ENCODE measurements around the gene SLC11A2. TPM values are rescaled to one million over a fixed set of nuclear protein-coding genes. Genes with fewer than 3 reads are reported as not detected.
A peak's percentile ranks its signal among the peaks of the same experiment; 100 is the strongest.

The SLC11A2 gene
- total and polyA plus RNA-seq, 2 of the 4 experiments (the other 2 are of a cell fraction), result 28.0 to 45.3 TPM

DNA sequence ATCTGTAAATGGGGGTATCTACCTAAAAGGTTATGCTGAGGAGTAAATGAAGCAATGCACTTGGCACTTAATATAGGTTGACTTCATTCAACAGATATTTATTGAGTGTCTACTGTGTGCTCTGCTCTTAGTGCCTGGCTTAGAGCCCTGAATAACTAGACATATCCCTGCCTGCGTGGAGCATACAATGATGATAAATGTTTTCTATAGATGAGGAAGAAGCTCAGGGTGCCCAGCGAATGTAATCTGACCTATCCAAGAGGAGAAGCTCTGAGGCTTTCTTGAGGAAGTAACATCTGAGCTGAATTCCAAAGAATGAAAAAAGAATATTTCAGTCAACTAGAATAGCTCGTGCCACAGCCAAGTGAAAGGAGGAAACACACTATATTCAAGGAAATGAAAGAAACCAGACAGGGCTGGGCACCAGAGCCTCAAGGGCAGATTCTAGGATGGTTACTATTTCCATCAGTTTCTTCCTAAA lies 91.8 kb downstream of the SLC11A2 start:
- Histone ChIP-seq H3K27ac (ENCODE audit: insufficient read depth, low read length) (peak overlapping the region; percentile 66), H3K9me1 (ENCODE audit: insufficient read depth, low read length) (peaks cover 6% of the 10 kb centered on the region; the same call in 1 of the 2 replicates), H3K79me1 (ENCODE audit: low read depth in 1 of 2, low read length in 2 of 2) (no peaks in the 10 kb centered on the region), H3K56ac (ENCODE audit: extremely low read depth, insufficient read depth, low read length) (peak overlapping the region; percentile 46; the same call in 1 of the 2 replicates), H2AK5ac (ENCODE audit: low read depth, low read length) (peak overlapping the region; percentile 20; the same call in 1 of the 2 replicates), H3K4me1 (ENCODE audit: control insufficient read depth, insufficient read depth, low read length) (peaks cover 17% of the 10 kb centered on the region), H2BK5ac (ENCODE audit: low read depth, low read length, poor library complexity, severe bottlenecking) (peak overlapping the region; percentile 94), H3K4ac (ENCODE audit: low read depth, low read length) (peak overlapping the region; percentile 87), H4K20me1 (ENCODE audit: insufficient read depth, low read length) (no peaks in the 10 kb centered on the region), H2BK120ac (ENCODE audit: low read depth, low read length) (peak overlapping the region; percentile 82), H4K8ac (ENCODE audit: low read depth in 2 of 2, low read length in 2 of 2) (peak overlapping the region; percentile 32 to 72; a peak in 3 of 4 replicates), H4K5ac (ENCODE audit: low read depth, low read length) (peak overlapping the region; percentile 60), H3K27me3 (ENCODE audit: control insufficient read depth, insufficient read depth, low read length) (no peaks in the 10 kb centered on the region), H2AFZ (replicated peaks; ENCODE audit: low read length, poor library complexity) (no peak overlapping the region), H3K18ac (ENCODE audit: low read depth, low read length) (peak overlapping the region; percentile 89), H2AK9ac (replicated peaks; ENCODE audit: low read depth, low read length, poor library complexity) (no peak overlapping the region), H3K36me3 (ENCODE audit: control insufficient read depth, insufficient read depth, low read length) (0 out of 2 replicates have a peak, but pooled peaks cover 2% of the 10 kb centered on the region), H3K4me2 (ENCODE audit: low read depth, low read length) (peak overlapping the region; percentile 83), H4K91ac (ENCODE audit: insufficient read depth, low read depth, low read length) (peak overlapping the region; percentile 67; the same call in 1 of the 2 replicates), H2BK20ac (ENCODE audit: low read depth, low read length) (peak overlapping the region; percentile 88), H3K14ac (replicated peaks; ENCODE audit: low read depth, low read length) (peak overlapping the region; percentile 66), H3K9me3 (ENCODE audit: control insufficient read depth, insufficient read depth, low read length) (peaks cover 6% of the 10 kb centered on the region; the same call in 1 of the 2 replicates), H3K23ac (ENCODE audit: low read depth, low read length) (peak overlapping the region; percentile 30; the same call in 1 of the 2 replicates), H2BK15ac (ENCODE audit: low read depth, low read length) (peak overlapping the region; percentile 62), H3K4me3 (ENCODE audit: insufficient read depth, low read depth, low read length) (no peak overlapping the region; the same call in 1 of the 2 replicates), H3K9ac (ENCODE audit: low read depth, low read length) (peak overlapping the region; percentile 62; the same call in 1 of the 2 replicates)
- TF ChIP-seq CEBPB (IDR thresholded peaks at IDR 0.05; ENCODE audit: low read depth, low read length) (no peak), FOS (IDR thresholded peaks at IDR 0.05; ENCODE audit: low read depth, low read length) (no peak), POLR2A (IDR thresholded peaks at IDR 0.05; ENCODE audit: low read depth, low read length) (no peak), RFX5 (IDR thresholded peaks at IDR 0.05; ENCODE audit: low read depth, low read length) (no peak), SMC3 (IDR thresholded peaks at IDR 0.05; ENCODE audit: low read depth, low read length) (no peak), BHLHE40 (IDR thresholded peaks at IDR 0.05; ENCODE audit: low read depth, low read length) (no peak), CHD1 (IDR thresholded peaks at IDR 0.05; ENCODE audit: low read depth, low read length) (no peak), MAZ (IDR thresholded peaks at IDR 0.05; ENCODE audit: borderline replicate concordance, low read depth, low read length) (no peak), RCOR1 (IDR thresholded peaks at IDR 0.05; ENCODE audit: insufficient replicate concordance, low read length) (no peak), RAD21 (IDR thresholded peaks at IDR 0.05; ENCODE audit: low read length) (no peak)
- TF ChIP-seq, protein P1, sequence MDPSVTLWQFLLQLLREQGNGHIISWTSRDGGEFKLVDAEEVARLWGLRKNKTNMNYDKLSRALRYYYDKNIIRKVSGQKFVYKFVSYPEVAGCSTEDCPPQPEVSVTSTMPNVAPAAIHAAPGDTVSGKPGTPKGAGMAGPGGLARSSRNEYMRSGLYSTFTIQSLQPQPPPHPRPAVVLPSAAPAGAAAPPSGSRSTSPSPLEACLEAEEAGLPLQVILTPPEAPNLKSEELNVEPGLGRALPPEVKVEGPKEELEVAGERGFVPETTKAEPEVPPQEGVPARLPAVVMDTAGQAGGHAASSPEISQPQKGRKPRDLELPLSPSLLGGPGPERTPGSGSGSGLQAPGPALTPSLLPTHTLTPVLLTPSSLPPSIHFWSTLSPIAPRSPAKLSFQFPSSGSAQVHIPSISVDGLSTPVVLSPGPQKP (IDR thresholded peaks at IDR 0.05; ENCODE audit: borderline replicate concordance, low read depth, low read length), result no peak
- TF ChIP-seq, protein P2, sequence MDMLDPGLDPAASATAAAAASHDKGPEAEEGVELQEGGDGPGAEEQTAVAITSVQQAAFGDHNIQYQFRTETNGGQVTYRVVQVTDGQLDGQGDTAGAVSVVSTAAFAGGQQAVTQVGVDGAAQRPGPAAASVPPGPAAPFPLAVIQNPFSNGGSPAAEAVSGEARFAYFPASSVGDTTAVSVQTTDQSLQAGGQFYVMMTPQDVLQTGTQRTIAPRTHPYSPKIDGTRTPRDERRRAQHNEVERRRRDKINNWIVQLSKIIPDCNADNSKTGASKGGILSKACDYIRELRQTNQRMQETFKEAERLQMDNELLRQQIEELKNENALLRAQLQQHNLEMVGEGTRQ (IDR thresholded peaks at IDR 0.05; ENCODE audit: low read depth, low read length), result no peak
- TF ChIP-seq, protein P3, sequence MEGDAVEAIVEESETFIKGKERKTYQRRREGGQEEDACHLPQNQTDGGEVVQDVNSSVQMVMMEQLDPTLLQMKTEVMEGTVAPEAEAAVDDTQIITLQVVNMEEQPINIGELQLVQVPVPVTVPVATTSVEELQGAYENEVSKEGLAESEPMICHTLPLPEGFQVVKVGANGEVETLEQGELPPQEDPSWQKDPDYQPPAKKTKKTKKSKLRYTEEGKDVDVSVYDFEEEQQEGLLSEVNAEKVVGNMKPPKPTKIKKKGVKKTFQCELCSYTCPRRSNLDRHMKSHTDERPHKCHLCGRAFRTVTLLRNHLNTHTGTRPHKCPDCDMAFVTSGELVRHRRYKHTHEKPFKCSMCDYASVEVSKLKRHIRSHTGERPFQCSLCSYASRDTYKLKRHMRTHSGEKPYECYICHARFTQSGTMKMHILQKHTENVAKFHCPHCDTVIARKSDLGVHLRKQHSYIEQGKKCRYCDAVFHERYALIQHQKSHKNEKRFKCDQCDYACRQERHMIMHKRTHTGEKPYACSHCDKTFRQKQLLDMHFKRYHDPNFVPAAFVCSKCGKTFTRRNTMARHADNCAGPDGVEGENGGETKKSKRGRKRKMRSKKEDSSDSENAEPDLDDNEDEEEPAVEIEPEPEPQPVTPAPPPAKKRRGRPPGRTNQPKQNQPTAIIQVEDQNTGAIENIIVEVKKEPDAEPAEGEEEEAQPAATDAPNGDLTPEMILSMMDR (conservative IDR thresholded peaks at IDR 0.05; ENCODE audit: low read depth, low read length), result no peak
- in situ Hi-C loops (cut with MboI; ENCODE audit: low sequenced_read_pairs), result no loop called here
- ATAC-seq (ENCODE audit: low read depth), result peak; percentile 35
- WGBS, 2 experiments (ENCODE audit: extremely low coverage in 2 of 2, insufficient read length in 1 of 2), result no CpG with 5 or more reads among the region's 3 CpGs
- dilution Hi-C loops (cut with HindIII; ENCODE audit: low sequenced_read_pairs, unreplicated experiment), result no loop called here
- no TSS peak for BruUV-seq (replicated peaks)
- POLR2A ChIA-PET (ENCODE audit: unreplicated experiment), result interaction anchor here (0.5 kb wide), 1 partner anchor 147 kb away, joined by 3 read pairs; no protein-coding TSS in a partner anchor
- intact Hi-C loops (cut with micrococcal nuclease), result no loop called here
- CTCF ChIA-PET, result no interaction called here
- DNase-seq, result no peak
